K562 (cell line): Measurements from ENCODE around the gene CUX1. TPM values are rescaled to one million over a fixed set of nuclear protein-coding genes. Genes with fewer than 3 reads are reported as not detected.

Experiments
- CBX3 ChIP-seq, 2 experiments: IDR thresholded peaks; 1 replicate in 1 of 2; 2 replicates in 1 of 2; pipeline ENCODE4 v1.6.1; 2012; ENCODE audit warnings: inconsistent platforms in 2 of 2, low read length in 2 of 2, borderline replicate concordance in 1 of 2, control low read depth in 1 of 2
- CTCFL ChIP-seq: IDR thresholded peaks from 2 replicates; pipeline ENCODE4 v1.6.1; 2011; ENCODE audit warnings: borderline replicate concordance, low read depth, mild to moderate bottlenecking, moderate library complexity, low read length; ENCODE audit not compliant: insufficient read depth, poor library complexity, severe bottlenecking
- GABPB1 ChIP-seq: sonication (generic); formaldehyde crosslinking; IDR thresholded peaks from 2 replicates; pipeline ENCODE4 v1.8.0; 2022; ENCODE audit warnings: mild to moderate bottlenecking, missing genetic modification reagents
- IRF9 ChIP-seq: fragments of 450-650 bp; IDR thresholded peaks from 2 replicates; pipeline ENCODE4 v1.6.1; 2016; ENCODE audit warnings: missing biosample characterization, missing genetic modification characterization
- NCOA2 ChIP-seq, 2 experiments: fragments of 450-650 bp; IDR thresholded peaks; 2 replicates each; pipeline ENCODE4 v1.6.1; 2018; ENCODE audit warnings: mild to moderate bottlenecking in 2 of 2, moderate library complexity in 1 of 2; ENCODE audit not compliant: partially characterized antibody in 2 of 2
- NFYB ChIP-seq: IDR thresholded peaks from 2 replicates; pipeline ENCODE4 v1.6.1; 2011; ENCODE audit warnings: mild to moderate bottlenecking, moderate library complexity; ENCODE audit not compliant: insufficient read length; ENCODE audit errors: extremely low read depth
- POLR2G ChIP-seq: fragments of 200-400 bp; formaldehyde crosslinking; IDR thresholded peaks from 2 replicates; pipeline ENCODE4 v1.6.1; 2017; ENCODE audit warnings: low read depth, mild to moderate bottlenecking, antibody characterized with exemption, low read length, moderate library complexity
- REST ChIP-seq, 2 experiments: fragments of 450-650 bp; formaldehyde crosslinking in 1 of 2; IDR thresholded peaks; 2 replicates each; pipeline versions ENCODE4 v1.4.0 to v1.6.1; 2014 to 2020; ENCODE audit warnings: mild to moderate bottlenecking in 2 of 2, borderline replicate concordance in 1 of 2, low read depth in 1 of 2
- SIN3B ChIP-seq: fragments of 450-650 bp; IDR thresholded peaks from 2 replicates; pipeline ENCODE4 v1.6.1; 2017; ENCODE audit warnings: low read depth, mild to moderate bottlenecking, moderate library complexity
- SMAD2 ChIP-seq: fragments of 150-350 bp; IDR thresholded peaks from 2 replicates; pipeline ENCODE4 v1.6.1; 2014; ENCODE audit warnings: low read depth, mild to moderate bottlenecking, low read length
- YY1 ChIP-seq, 3 experiments: IDR thresholded peaks; 2 replicates each; pipeline ENCODE4 v1.6.1; 2011; ENCODE audit warnings: low read length in 2 of 3, mild to moderate bottlenecking in 2 of 3, moderate library complexity in 2 of 3, borderline replicate concordance in 1 of 3, control low read depth in 1 of 3, low read depth in 1 of 3; ENCODE audit not compliant: insufficient read depth in 3 of 3, insufficient replicate concordance in 2 of 3, control insufficient read depth in 1 of 3, insufficient read length in 1 of 3; ENCODE audit errors: extremely low read depth in 1 of 3
- ZEB2 ChIP-seq: fragments of 450-650 bp; IDR thresholded peaks from 2 replicates; pipeline ENCODE4 v1.6.1; 2016
- ZZZ3 ChIP-seq: fragments of 450-650 bp; IDR thresholded peaks from 2 replicates; pipeline ENCODE4 v1.6.1; 2016; ENCODE audit warnings: antibody characterized with exemption, mild to moderate bottlenecking, moderate library complexity
- polyA plus RNA-seq, 8 experiments: library from polyadenylated mRNA; depleted of rRNA in 4 of 8; stranded (reverse) in 5 of 8; unstranded in 3 of 8; fragments of >200 nt; fragmentation: Nextera tagmentation in 2 of 8; fragmentation: Illumina TruSeq in 1 of 8; extraction: Ambion mirVana in 2 of 8; extraction: Trizol in 1 of 8; gene quantifications; 2 replicates each; pipeline versions ENCODE4 v1.2.1 to v1.2.3, GENCODE V29; 2011 to 2014; ENCODE audit warnings: inconsistent platforms in 1 of 8, missing spikeins in 1 of 8
- total RNA-seq, 7 experiments: library from RNA; depleted of rRNA in 6 of 7; stranded (reverse); fragments of >200 nt in 6 of 7; fragmentation: Illumina TruSeq in 2 of 7; extraction: Trizol in 2 of 7; gene quantifications; 2 replicates each; pipeline versions ENCODE4 v1.2.1 to v1.2.3, GENCODE V29; 2011 to 2021; ENCODE audit warnings: low replicate concordance in 1 of 7

CUX1 gene
- total and polyA plus RNA-seq, 9 of the 15 experiments (the other 6 are each of a cell fraction or from before 2014, with no cell fraction given) = 3.6 to 55.3 (median 25.2) TPM

GRCh38 chr7:101816595-101817470, 593 bp upstream of the CUX1 start (continued):
- TF ChIP-seq IRF9 (tag) (no peak), GABPB1 (CRISPR knock-in tag) (0 out of 2 replicates have a peak, but pooled peaks have one; percentile 8), CBX3 (IDR thresholded peaks at IDR 0.05; ENCODE audit: borderline replicate concordance in 1 of 2, low read length in 2 of 2) (no peak), POLR2G (peak; percentile 59), REST (IDR thresholded peaks at IDR 0.05; ENCODE audit: borderline replicate concordance) (no peak), REST (CRISPR knock-in tag; IDR thresholded peaks at IDR 0.05; ENCODE audit: low read depth) (0 out of 2 replicates have a peak, but pooled peaks have one; percentile 30), ZZZ3 (no peak), NCOA2 (IDR thresholded peaks at IDR 0.05; ENCODE audit: partially characterized antibody in 2 of 2) (no peak), SIN3B (peak; percentile 12; the same call in 1 of the 2 replicates), NFYB (no peak), SMAD2 (no peak), ZEB2 (no peak), YY1 (IDR thresholded peaks at IDR 0.05; ENCODE audit: borderline replicate concordance in 1 of 3, control insufficient read depth in 1 of 3, extremely low read depth in 1 of 3, insufficient read depth in 3 of 3, insufficient read length in 1 of 3, insufficient replicate concordance in 2 of 3, low read depth in 1 of 3, low read length in 2 of 3) (peak in 2 of 3 experiments; percentile 17 to 63), CTCFL (peak; percentile 44)
